Measurements from ENCODE around the gene MIER2.

Gene MIER2

GRCh38 chr19:313988-314815 lies 30.4 kb downstream of the MIER2 start:
- TF ChIP-seq ZFX (IDR thresholded peaks at IDR 0.05; ENCODE audit: borderline replicate concordance) (no peak), CTCF (IDR thresholded peaks at IDR 0.05) (no peak)
- H3K27ac ChIP-seq, result no peak overlapping the region

GRCh38 chr19:313169-313987 lies 31.2 kb downstream of the MIER2 start:
- TF ChIP-seq ZFX (IDR thresholded peaks at IDR 0.05; ENCODE audit: borderline replicate concordance) (no peak), CTCF (IDR thresholded peaks at IDR 0.05) (no peak)
- H3K27ac ChIP-seq, result no peak overlapping the region

GRCh38 chr19:311813-312261 lies 32.8 kb downstream of the MIER2 start:
- TF ChIP-seq CTCF (IDR thresholded peaks at IDR 0.05) (no peak), ZFX (IDR thresholded peaks at IDR 0.05; ENCODE audit: borderline replicate concordance) (no peak)
- no peak overlapping the region for H3K27ac ChIP-seq

- TF ChIP-seq ZFX (IDR thresholded peaks at IDR 0.05; ENCODE audit: borderline replicate concordance) (no peak), CTCF (IDR thresholded peaks at IDR 0.05) (no peak)
- H3K27ac ChIP-seq, result no peak overlapping the region
These were observed 33.7 kb downstream of the MIER2 start for GRCh38 chr19:310781-311496.

GRCh38 chr19:310141-310651 lies 34.4 kb downstream of the MIER2 start:
- no peak for TF ChIP-seq ZFX (IDR thresholded peaks at IDR 0.05; ENCODE audit: borderline replicate concordance)
- H3K27ac ChIP-seq, result no peak overlapping the region

GRCh38 chr19:309206-309565 lies 35.4 kb downstream of the MIER2 start:
- H3K27ac ChIP-seq, result no peak overlapping the region
- TF ChIP-seq CTCF (IDR thresholded peaks at IDR 0.05), result no peak
- TF ChIP-seq ZFX (IDR thresholded peaks at IDR 0.05; ENCODE audit: borderline replicate concordance), result no peak

GRCh38 chr19:308471-309205 lies 36.0 kb downstream of the MIER2 start:
- H3K27ac ChIP-seq, result no peak overlapping the region
- no peak for TF ChIP-seq CTCF (IDR thresholded peaks at IDR 0.05)
- TF ChIP-seq ZFX (IDR thresholded peaks at IDR 0.05; ENCODE audit: borderline replicate concordance), result no peak

Measured in 22Rv1 (cell line).